Measurements from ENCODE around the gene HEPACAM. TPM values are rescaled to one million over a fixed set of nuclear protein-coding genes. Genes with fewer than 3 reads are reported as not detected.

Gene HEPACAM
- total RNA-seq, 6 donors from 2014 or later: 0.14 TPM; not detected in 5

GRCh38 chr11:124920356-124920755, 15.5 kb downstream of the HEPACAM start:
- 93 to 95% methylated on average over 5 of the region's 5 CpGs for WGBS, 2 donors
- Histone ChIP-seq H3K4me3 (peak overlapping the region in 2 of 4 donors; percentile 51 to 55), H3K9me3 (no peaks in the 10 kb centered on the region), H3K27ac (peak overlapping the region; percentile 76 to 87 (median 80)), H3K36me3 (no peaks in the 10 kb centered on the region), H3K27me3 (no peaks in the 10 kb centered on the region), H3K4me1 (peaks cover 0 to 16% (median 10%) of the 10 kb centered on the region in 4 donors)
- DNase-seq (no peak), ATAC-seq (ENCODE audit: low FRiP score in 2 of 2) (no peak)
- TF ChIP-seq POLR2AphosphoS5 (IDR thresholded peaks at IDR 0.05): no peak
- no peak for TF ChIP-seq EP300 (IDR thresholded peaks at IDR 0.05)
- no peak for TF ChIP-seq POLR2A (IDR thresholded peaks at IDR 0.05)

- no peak for ATAC-seq (ENCODE audit: low FRiP score in 2 of 2)
- no peak for DNase-seq
- no peaks in the 10 kb centered on the region for H3K27me3 ChIP-seq
- no peaks in the 10 kb centered on the region for H3K36me3 ChIP-seq
- peak overlapping the region in 3 of 4 donors; percentile 79 to 87 (median 81) for H3K27ac ChIP-seq
- H3K9me3 ChIP-seq: no peaks in the 10 kb centered on the region
- H3K4me1 ChIP-seq: peaks cover 0 to 16% (median 10%) of the 10 kb centered on the region in 4 donors
- no peak overlapping the region for H3K4me3 ChIP-seq
- 80 to 100% methylated on average over 2 of the region's 2 CpGs for WGBS, 2 donors
- TF ChIP-seq POLR2AphosphoS5 (IDR thresholded peaks at IDR 0.05) (no peak), EP300 (IDR thresholded peaks at IDR 0.05) (no peak), POLR2A (IDR thresholded peaks at IDR 0.05) (no peak)
- TF ChIP-seq, protein P1, sequence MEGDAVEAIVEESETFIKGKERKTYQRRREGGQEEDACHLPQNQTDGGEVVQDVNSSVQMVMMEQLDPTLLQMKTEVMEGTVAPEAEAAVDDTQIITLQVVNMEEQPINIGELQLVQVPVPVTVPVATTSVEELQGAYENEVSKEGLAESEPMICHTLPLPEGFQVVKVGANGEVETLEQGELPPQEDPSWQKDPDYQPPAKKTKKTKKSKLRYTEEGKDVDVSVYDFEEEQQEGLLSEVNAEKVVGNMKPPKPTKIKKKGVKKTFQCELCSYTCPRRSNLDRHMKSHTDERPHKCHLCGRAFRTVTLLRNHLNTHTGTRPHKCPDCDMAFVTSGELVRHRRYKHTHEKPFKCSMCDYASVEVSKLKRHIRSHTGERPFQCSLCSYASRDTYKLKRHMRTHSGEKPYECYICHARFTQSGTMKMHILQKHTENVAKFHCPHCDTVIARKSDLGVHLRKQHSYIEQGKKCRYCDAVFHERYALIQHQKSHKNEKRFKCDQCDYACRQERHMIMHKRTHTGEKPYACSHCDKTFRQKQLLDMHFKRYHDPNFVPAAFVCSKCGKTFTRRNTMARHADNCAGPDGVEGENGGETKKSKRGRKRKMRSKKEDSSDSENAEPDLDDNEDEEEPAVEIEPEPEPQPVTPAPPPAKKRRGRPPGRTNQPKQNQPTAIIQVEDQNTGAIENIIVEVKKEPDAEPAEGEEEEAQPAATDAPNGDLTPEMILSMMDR (IDR thresholded peaks at IDR 0.05): no peak
Observed at GRCh38 chr11:124919898-124920297, 15.9 kb downstream of the HEPACAM start.

GRCh38 chr11:124918950-124919349, 16.9 kb downstream of the HEPACAM start, which contains the start of gene HEPN1:
TSS of gene HEPN1 (plus strand) at chr11:124919250.
- Histone ChIP-seq H3K27me3 (no peaks in the 10 kb centered on the region), H3K27ac (peak within 1 kb of the TSS in 3 of 4 donors; percentile 79 to 87 (median 81)), H3K4me1 (peaks cover 0 to 16% (median 10%) of the 10 kb centered on the region in 4 donors), H3K9me3 (no peaks in the 10 kb centered on the region), H3K4me3 (no peak within 1 kb of the TSS), H3K36me3 (no peaks in the 10 kb centered on the region)
- WGBS, 2 donors: 77 to 79% methylated on average over 3 of the region's 3 CpGs
- ATAC-seq (ENCODE audit: low FRiP score in 2 of 2): no peak
- no peak for DNase-seq
- TF ChIP-seq POLR2A (IDR thresholded peaks at IDR 0.05) (no peak), EP300 (IDR thresholded peaks at IDR 0.05) (no peak), POLR2AphosphoS5 (IDR thresholded peaks at IDR 0.05) (no peak)
- TF ChIP-seq, protein P1 (IDR thresholded peaks at IDR 0.05): no peak

DNA sequence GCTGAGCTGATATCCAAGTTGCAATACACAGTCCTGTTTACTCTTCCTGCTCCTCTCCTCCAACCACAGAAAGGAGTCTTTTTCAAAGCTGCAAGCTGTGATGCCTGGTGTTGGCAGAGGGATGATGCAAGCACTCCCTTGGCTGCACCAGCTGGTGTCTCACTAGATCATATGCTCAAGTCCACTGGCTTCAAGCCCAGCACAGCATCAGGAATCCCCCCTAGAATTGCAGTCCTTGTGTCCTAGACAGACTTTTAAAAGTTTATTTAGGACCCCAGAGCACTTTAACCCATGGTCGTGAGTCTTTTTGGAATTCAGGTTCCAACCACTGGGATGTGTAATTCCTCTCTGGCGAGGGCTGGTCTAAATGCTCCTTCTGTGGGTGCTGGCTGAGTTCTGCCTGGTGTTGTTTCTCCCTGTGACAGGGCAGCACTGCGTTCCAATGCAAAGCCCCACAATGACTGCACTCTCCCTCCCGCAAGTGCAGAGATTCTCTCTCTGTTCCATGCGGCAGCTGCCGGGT, 18.7 kb downstream of the HEPACAM start:
- TF ChIP-seq POLR2A (IDR thresholded peaks at IDR 0.05) (no peak), EP300 (IDR thresholded peaks at IDR 0.05) (no peak), POLR2AphosphoS5 (IDR thresholded peaks at IDR 0.05) (peak; percentile 16 to 29)
- TF ChIP-seq, protein P1 (IDR thresholded peaks at IDR 0.05): no peak
- DNase-seq (no peak), ATAC-seq (ENCODE audit: low FRiP score in 2 of 2) (no peak)
- H3K27me3 ChIP-seq: no peaks in the 10 kb centered on the region
- H3K36me3 ChIP-seq: no peaks in the 10 kb centered on the region
- peaks cover 0 to under 1% (median 0%) of the 10 kb centered on the region in 4 donors for H3K9me3 ChIP-seq
- H3K27ac ChIP-seq: no peak overlapping the region
- H3K4me1 ChIP-seq: peaks cover 0 to 16% (median 10%) of the 10 kb centered on the region in 4 donors
- 61 to 83% methylated on average over 5 to 6 of the region's 6 CpGs for WGBS, 2 donors
- H3K4me3 ChIP-seq: no peak overlapping the region

- no peaks in the 10 kb centered on the region for H3K36me3 ChIP-seq
- no peaks in the 10 kb centered on the region for H3K27me3 ChIP-seq
- peak overlapping the region in 1 of 4 donors; percentile 52 for H3K27ac ChIP-seq
- peaks cover 0 to 8% (median 0%) of the 10 kb centered on the region in 4 donors for H3K9me3 ChIP-seq
- no peak for DNase-seq
- no peak overlapping the region for H3K4me3 ChIP-seq
- TF ChIP-seq POLR2A (IDR thresholded peaks at IDR 0.05): no peak
- TF ChIP-seq, protein P1 (IDR thresholded peaks at IDR 0.05): no peak
- TF ChIP-seq POLR2AphosphoS5 (IDR thresholded peaks at IDR 0.05): no peak
- TF ChIP-seq EP300 (IDR thresholded peaks at IDR 0.05): no peak
- H3K4me1 ChIP-seq: peaks cover 0 to 13% (median 8%) of the 10 kb centered on the region in 4 donors
- ATAC-seq (ENCODE audit: low FRiP score in 2 of 2): no peak
Observed at GRCh38 chr11:124916370-124916710, 19.5 kb downstream of the HEPACAM start.

Data from upper lobe of left lung (tissue), 6 donors.